ENCODE results near the gene CFAP65. TPM values are rescaled to one million over a fixed set of nuclear protein-coding genes. Genes with fewer than 3 reads are reported as not detected.

Gene CFAP65
- total RNA-seq, 1 donor from 2014 or later, result not detected

DNA sequence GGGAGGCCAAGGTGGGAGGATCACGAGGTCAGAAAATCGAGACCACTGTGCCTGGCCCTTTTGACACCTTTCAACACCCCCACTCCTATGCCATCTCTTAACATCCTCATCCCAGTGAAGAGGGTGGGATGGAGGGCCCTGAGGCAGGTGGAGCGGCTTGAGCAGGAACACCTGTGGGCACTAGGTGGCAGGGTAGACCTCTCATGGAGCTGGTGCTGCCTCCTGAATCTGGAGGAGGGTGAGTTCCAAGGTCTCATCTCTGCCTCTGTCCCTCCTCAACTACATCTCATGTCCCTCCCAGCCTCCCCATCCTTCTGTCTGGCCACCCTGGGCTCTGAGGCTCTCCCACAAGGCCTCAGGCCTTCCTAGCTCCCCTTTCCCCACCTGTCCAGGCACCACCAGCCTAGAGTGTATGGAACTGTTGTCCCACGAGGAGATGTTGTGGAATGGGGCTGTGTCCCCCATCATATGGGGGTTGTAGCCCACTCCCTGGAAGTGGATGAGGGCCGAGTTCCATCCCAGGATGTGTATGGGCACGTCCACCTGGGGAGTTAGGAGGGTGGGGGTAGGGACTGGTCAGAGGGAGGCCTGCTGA lies 31.1 kb downstream of the CFAP65 start:
- intact Hi-C loops (cut with DNase I), result no loop called here
- Histone ChIP-seq H3K4me3 (no peak overlapping the region), H3K4me1 (no peaks in the 10 kb centered on the region), H3K27ac (no peak overlapping the region), H3K36me3 (no peaks in the 10 kb centered on the region), H3K27me3 (peaks cover 13% of the 10 kb centered on the region), H3K9me3 (no peaks in the 10 kb centered on the region)
- DNase-seq (no peak), ATAC-seq (peak; percentile 60)
- TF ChIP-seq, protein P1, sequence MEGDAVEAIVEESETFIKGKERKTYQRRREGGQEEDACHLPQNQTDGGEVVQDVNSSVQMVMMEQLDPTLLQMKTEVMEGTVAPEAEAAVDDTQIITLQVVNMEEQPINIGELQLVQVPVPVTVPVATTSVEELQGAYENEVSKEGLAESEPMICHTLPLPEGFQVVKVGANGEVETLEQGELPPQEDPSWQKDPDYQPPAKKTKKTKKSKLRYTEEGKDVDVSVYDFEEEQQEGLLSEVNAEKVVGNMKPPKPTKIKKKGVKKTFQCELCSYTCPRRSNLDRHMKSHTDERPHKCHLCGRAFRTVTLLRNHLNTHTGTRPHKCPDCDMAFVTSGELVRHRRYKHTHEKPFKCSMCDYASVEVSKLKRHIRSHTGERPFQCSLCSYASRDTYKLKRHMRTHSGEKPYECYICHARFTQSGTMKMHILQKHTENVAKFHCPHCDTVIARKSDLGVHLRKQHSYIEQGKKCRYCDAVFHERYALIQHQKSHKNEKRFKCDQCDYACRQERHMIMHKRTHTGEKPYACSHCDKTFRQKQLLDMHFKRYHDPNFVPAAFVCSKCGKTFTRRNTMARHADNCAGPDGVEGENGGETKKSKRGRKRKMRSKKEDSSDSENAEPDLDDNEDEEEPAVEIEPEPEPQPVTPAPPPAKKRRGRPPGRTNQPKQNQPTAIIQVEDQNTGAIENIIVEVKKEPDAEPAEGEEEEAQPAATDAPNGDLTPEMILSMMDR (IDR thresholded peaks at IDR 0.05), result peak; percentile 19

DNA sequence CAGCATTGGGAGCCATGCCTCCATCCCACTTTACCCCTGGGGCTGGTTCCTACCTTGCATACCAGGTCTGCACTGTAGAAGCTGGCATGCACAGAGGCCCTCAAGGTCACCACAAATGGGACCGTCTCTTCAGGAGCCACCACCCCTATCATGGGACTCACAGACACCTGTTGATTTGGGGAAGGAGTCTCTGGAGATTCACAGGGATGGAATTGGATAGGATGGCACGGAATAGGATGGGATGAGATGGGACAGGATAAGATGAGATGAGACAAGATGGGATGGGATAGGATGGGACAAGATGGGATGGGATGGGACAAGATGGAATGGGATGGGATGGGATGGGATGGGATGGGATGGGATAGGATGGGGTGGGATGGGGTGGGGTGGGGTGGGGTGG lies 32.0 kb downstream of the CFAP65 start:
- no peaks in the 10 kb centered on the region for H3K9me3 ChIP-seq
- DNase-seq (no peak), ATAC-seq (no peak)
- TF ChIP-seq, protein P1 (IDR thresholded peaks at IDR 0.05), result no peak
- peaks cover 22% of the 10 kb centered on the region for H3K27me3 ChIP-seq
- no peak overlapping the region for H3K4me3 ChIP-seq
- H3K4me1 ChIP-seq, result no peaks in the 10 kb centered on the region
- intact Hi-C loops (cut with DNase I), result no loop called here
- H3K36me3 ChIP-seq, result no peaks in the 10 kb centered on the region
- H3K27ac ChIP-seq, result no peak overlapping the region

DNA sequence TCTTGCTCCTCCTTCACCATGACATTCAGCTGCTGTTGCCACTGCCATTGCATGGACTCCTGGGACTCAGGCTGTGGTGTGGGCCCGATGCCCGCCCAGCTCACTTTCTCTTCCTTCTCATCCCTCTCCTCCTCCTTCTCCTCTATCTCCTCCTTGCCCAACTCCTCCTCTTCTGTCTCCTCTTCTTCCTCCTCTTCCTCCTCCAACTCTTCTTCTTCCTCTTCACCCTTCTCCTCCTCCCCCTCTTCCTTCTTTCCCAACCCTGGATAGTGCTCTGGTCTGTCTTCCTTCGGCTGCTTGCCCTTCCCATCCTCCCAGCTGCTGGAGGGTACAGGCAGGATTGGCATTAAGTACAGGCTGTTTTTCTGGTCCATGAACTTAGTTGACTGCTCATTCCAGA lies 37.3 kb downstream of the CFAP65 start:
- intact Hi-C loops (cut with DNase I), result no loop called here
- TF ChIP-seq, protein P1 (IDR thresholded peaks at IDR 0.05), result no peak
- DNase-seq (no peak), ATAC-seq (no peak)
- H3K4me1 ChIP-seq, result peaks cover 17% of the 10 kb centered on the region
- no peak overlapping the region for H3K27ac ChIP-seq
- H3K27me3 ChIP-seq, result peaks cover 72% of the 10 kb centered on the region
- H3K9me3 ChIP-seq, result no peaks in the 10 kb centered on the region
- no peak overlapping the region for H3K4me3 ChIP-seq
- no peaks in the 10 kb centered on the region for H3K36me3 ChIP-seq

DNA sequence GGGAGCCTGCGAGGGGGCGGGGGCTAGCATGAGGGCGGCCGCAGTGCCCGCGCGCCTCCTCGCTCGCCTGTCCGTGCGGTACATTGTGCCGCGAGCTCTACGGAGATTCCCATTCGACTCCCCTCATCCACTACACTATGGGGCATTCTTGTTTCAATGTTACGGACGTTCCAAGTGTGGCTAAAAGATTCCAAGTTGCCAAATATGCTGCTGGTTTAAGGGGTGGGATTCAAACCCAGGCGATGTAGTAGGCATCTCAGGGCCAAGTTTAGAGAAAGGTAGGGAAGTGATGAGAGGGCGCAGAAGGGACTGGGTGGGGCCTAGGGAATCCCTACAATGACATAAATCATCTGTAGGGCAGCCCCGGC lies 38.1 kb downstream of the CFAP65 start:
- Histone ChIP-seq H3K36me3 (no peaks in the 10 kb centered on the region), H3K27ac (no peak overlapping the region), H3K27me3 (peaks cover 72% of the 10 kb centered on the region), H3K9me3 (no peaks in the 10 kb centered on the region), H3K4me1 (peaks cover 17% of the 10 kb centered on the region), H3K4me3 (peak overlapping the region; percentile 40)
- TF ChIP-seq, protein P1 (IDR thresholded peaks at IDR 0.05), result peak; percentile 47
- ATAC-seq, result no peak
- DNase-seq, result no peak
- intact Hi-C loops (cut with DNase I), result no loop called here

DNA sequence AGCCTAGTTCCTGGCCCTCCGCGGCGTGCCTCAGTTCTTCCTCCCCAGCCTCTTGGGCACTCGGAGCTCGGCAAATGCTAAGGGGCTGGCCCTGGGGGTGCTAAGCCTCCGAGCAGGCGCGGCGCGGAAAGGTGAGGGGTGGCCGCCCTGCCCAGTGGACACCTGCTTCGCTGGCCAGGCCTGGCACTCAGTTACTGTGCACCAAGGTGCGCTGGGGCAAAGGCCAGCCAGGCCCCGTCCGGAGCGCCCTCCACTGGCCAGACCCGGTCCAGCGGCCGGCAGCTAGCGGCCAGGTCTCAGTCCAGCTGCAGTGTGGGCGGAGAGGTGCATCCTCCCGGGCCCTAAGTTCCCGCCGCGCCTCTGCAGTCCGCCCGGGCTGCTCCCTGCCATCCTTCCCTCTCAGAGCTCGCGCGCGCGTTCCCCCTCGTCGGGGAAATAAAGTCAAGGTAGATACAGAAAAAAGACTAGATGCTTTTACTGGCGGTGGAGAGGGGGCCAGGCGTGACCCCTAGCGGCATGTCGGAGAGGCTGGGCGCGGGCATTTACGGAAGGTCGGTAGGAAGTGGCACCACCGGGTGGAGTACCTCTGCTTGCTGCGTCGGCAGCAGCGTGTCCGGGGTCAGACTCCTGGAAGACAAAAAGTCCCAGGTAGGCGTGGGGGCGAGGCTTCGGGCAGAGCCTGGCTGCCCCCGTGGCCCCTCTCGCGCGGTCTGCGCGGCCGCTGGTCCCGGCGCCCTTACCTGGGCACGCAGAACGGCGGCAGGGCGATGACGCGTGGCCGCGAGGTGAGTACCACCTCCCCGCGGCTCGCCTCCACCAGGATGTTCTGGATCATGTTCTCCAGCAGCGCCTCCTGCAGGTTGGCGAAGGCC lies 38.7 kb downstream of the CFAP65 start:
- peak overlapping the region; percentile 58 for H3K27ac ChIP-seq

More for the DNA sequence above, 38.7 kb downstream of the CFAP65 start:
- TF ChIP-seq, protein P1 (IDR thresholded peaks at IDR 0.05), result peak; percentile 36
- H3K36me3 ChIP-seq, result no peaks in the 10 kb centered on the region
- DNase-seq, result peak; percentile 90
- H3K4me3 ChIP-seq, result peak overlapping the region; percentile 40
- ATAC-seq, result peak; percentile 80
- no peaks in the 10 kb centered on the region for H3K9me3 ChIP-seq
- intact Hi-C loops (cut with DNase I), result no loop called here
- H3K4me1 ChIP-seq, result peaks cover 17% of the 10 kb centered on the region
- H3K27me3 ChIP-seq, result peaks cover 72% of the 10 kb centered on the region

All from upper lobe of right lung (tissue), 1 donor.